GM12878 (cell line): ENCODE results near the gene C1RL. TPM values are rescaled to one million over a fixed set of nuclear protein-coding genes. Genes with fewer than 3 reads are reported as not detected.

ENCODE experiments used
- ATAC-seq: fragments of 200-7000 bp; cut with Tn5 transposase; 3 replicates; pipeline ENCODE4 v1.9.1; 2020; ENCODE audit warnings: mild to moderate bottlenecking, moderate library complexity
- BruUV-seq: library from RNA; stranded (reverse); fragments of 400-500 nt; replicated peaks from 2 replicates; lab custom pipeline; 2021; lab: Mats Ljungman, UMichigan
- CTCF ChIA-PET: fragments of 300-600 bp; sonication (Branson Sonifier 250); formaldehyde crosslinking; extraction: SDS; loops from one replicate; lab custom pipeline; 2021; ENCODE audit warnings: inconsistent platforms; lab: Yijun Ruan, JAX
- POLR2A ChIA-PET: fragments of 350-600 bp; formaldehyde crosslinking; extraction: SDS; loops from one replicate; lab custom pipeline; 2021; ENCODE audit warnings: inconsistent platforms; lab: Charles Lee
- RAD21 ChIA-PET: fragments of 300-600 bp; sonication (Branson Sonifier 250); formaldehyde crosslinking; loops from one replicate; lab custom pipeline; 2023; ENCODE audit warnings: antibody characterized with exemption; ENCODE audit not compliant: unreplicated experiment; lab: Charles Lee
- SMC1A ChIA-PET: fragments of 300-600 bp; sonication (Branson Sonifier 250); formaldehyde crosslinking; loops from one replicate; lab custom pipeline; 2023; ENCODE audit not compliant: unreplicated experiment, uncharacterized antibody; lab: Charles Lee
- DNase-seq: peaks from one replicate; pipeline ENCODE4 v3.0.0-alpha.2; 2011; ENCODE audit warnings: low read depth, low spot score
- FAIRE-seq: peaks from 3 replicates; lab custom pipeline; 2011; peaks lifted over from hg19 to GRCh38; lab: Jason Lieb, UNC
- H2AFZ ChIP-seq: 2 replicates; pipeline ENCODE4 v1.6.0; 2011; ENCODE audit warnings: low read depth, low read length, control low read depth; ENCODE audit not compliant: control insufficient read depth
- H3K27ac ChIP-seq: 2 replicates; pipeline ENCODE4 v1.5.1; 2011; ENCODE audit warnings: control low read depth; ENCODE audit not compliant: control insufficient read depth, insufficient read depth
- H3K27me3 ChIP-seq, 2 experiments: replicated peaks in 1 of 2; 2 replicates each; pipeline versions ENCODE4 v1.6.0 to v1.6.1; 2011; ENCODE audit warnings: low read length in 1 of 2; ENCODE audit not compliant: control insufficient read depth in 2 of 2, insufficient read depth in 2 of 2
- H3K36me3 ChIP-seq, 2 experiments: 2 replicates each; pipeline ENCODE4 v1.5.1; 2011; ENCODE audit warnings: low read length in 1 of 2; ENCODE audit not compliant: control insufficient read depth in 2 of 2, insufficient read depth in 2 of 2
- H3K4me1 ChIP-seq: 2 replicates; pipeline ENCODE4 v1.6.1; 2011; ENCODE audit warnings: mild to moderate bottlenecking, low read length, moderate library complexity, mixed read lengths; ENCODE audit not compliant: control insufficient read depth, insufficient read depth
- H3K4me2 ChIP-seq: 2 replicates; pipeline ENCODE4 v1.6.0; 2011; ENCODE audit warnings: control low read depth; ENCODE audit not compliant: control insufficient read depth, insufficient read depth
- H3K4me3 ChIP-seq: fragments of 200-600 bp; sonication (generic); 2 replicates; pipeline ENCODE4 v1.5.1; 2016
- H3K79me2 ChIP-seq: 2 replicates; pipeline ENCODE4 v1.6.0; 2011; ENCODE audit warnings: low read length; ENCODE audit not compliant: control insufficient read depth, insufficient read depth
- H3K9ac ChIP-seq: 2 replicates; pipeline ENCODE4 v1.8.0; 2011; ENCODE audit warnings: low read length, control low read depth, mixed read lengths; ENCODE audit not compliant: control insufficient read depth, insufficient read depth
- H3K9me3 ChIP-seq: replicated peaks from 3 replicates; pipeline ENCODE4 v1.5.1; 2011; ENCODE audit warnings: mild to moderate bottlenecking, low read length; ENCODE audit not compliant: control insufficient read depth, insufficient read depth
- H4K20me1 ChIP-seq: 2 replicates; pipeline ENCODE4 v1.6.0; 2011; ENCODE audit not compliant: control insufficient read depth, insufficient read depth
- ATF7 ChIP-seq: fragments of 450-650 bp; IDR thresholded peaks from 2 replicates; pipeline ENCODE4 v1.6.1; 2016; ENCODE audit warnings: low read depth, mild to moderate bottlenecking
- BCLAF1 ChIP-seq: fragments of 450-650 bp; IDR thresholded peaks from 2 replicates; pipeline ENCODE4 v1.6.1; 2017; ENCODE audit warnings: antibody characterized with exemption, mild to moderate bottlenecking, moderate library complexity
- BRCA1 ChIP-seq: IDR thresholded peaks from 2 replicates; pipeline ENCODE4 v1.6.1; 2011; ENCODE audit warnings: low read depth, low read length, improper control_type of control experiment
- CREM ChIP-seq: IDR thresholded peaks from 2 replicates; pipeline ENCODE4 v1.6.1; 2014; ENCODE audit warnings: antibody characterized with exemption, low read depth
- E4F1 ChIP-seq: fragments of 450-650 bp; IDR thresholded peaks from 2 replicates; pipeline ENCODE4 v1.6.1; 2018; ENCODE audit warnings: borderline replicate concordance, mild to moderate bottlenecking; ENCODE audit not compliant: partially characterized antibody
- EP300 ChIP-seq, 2 experiments: fragments of 150-350 bp in 1 of 2; IDR thresholded peaks; 2 replicates each; pipeline ENCODE4 v1.6.1; 2011 to 2012; ENCODE audit warnings: low read depth in 2 of 2, low read length in 2 of 2, borderline replicate concordance in 1 of 2, improper control_type of control experiment in 1 of 2, inconsistent platforms in 1 of 2; ENCODE audit not compliant: control insufficient read depth in 1 of 2
- GATAD2B ChIP-seq: fragments of 450-650 bp; conservative IDR thresholded peaks from 2 replicates; pipeline ENCODE4 v1.6.1; 2017; ENCODE audit warnings: low read depth, mild to moderate bottlenecking, moderate library complexity
- HSF1 ChIP-seq: fragments of 150-350 bp; IDR thresholded peaks from 2 replicates; pipeline ENCODE4 v1.6.1; 2014; ENCODE audit warnings: mild to moderate bottlenecking, low read depth, low read length
- IRF4 ChIP-seq: IDR thresholded peaks from 2 replicates; pipeline ENCODE4 v1.6.1; 2011; ENCODE audit warnings: low read depth, low read length
- MTA3 ChIP-seq: IDR thresholded peaks from 2 replicates; pipeline ENCODE4 v1.6.1; 2012; ENCODE audit warnings: low read length, inconsistent platforms, borderline replicate concordance
- NFIC ChIP-seq: IDR thresholded peaks from 2 replicates; pipeline ENCODE4 v1.6.1; 2012; ENCODE audit warnings: low read depth, mild to moderate bottlenecking, inconsistent platforms, low read length, moderate library complexity
- RB1 ChIP-seq: fragments of 450-650 bp; formaldehyde crosslinking; IDR thresholded peaks from 2 replicates; pipeline ENCODE4 v1.6.1; 2017; ENCODE audit warnings: mild to moderate bottlenecking, borderline replicate concordance
- RCOR1 ChIP-seq: conservative IDR thresholded peaks from 2 replicates; pipeline ENCODE4 v1.6.1; 2012; ENCODE audit warnings: low read depth, low read length, improper control_type of control experiment
- ZZZ3 ChIP-seq: IDR thresholded peaks from 2 replicates; pipeline ENCODE4 v1.6.1; 2011; ENCODE audit warnings: low read depth; ENCODE audit not compliant: control insufficient read depth, insufficient read length
- WGBS: methylation state at CpG from one replicate; pipeline ENCODE4 v1.1.6; 2016; ENCODE audit warnings: low lambda C conversion rate; ENCODE audit not compliant: insufficient replicate concordance, insufficient coverage; ENCODE audit errors: missing lambda C conversion rate; 5-methylcytosine and 5-hydroxymethylcytosine counted together
- in situ Hi-C: fragments of 300-500 bp; cut with MboI; formaldehyde crosslinking; loops from 9 replicates; pipeline ENCODE4 v1.14.3; 2018; ENCODE audit warnings: mixed read lengths
- intact Hi-C: fragments of 100-400 bp; cut with micrococcal nuclease; formaldehyde crosslinking; loops from one replicate; pipeline ENCODE4 v1.14.2; 2022; ENCODE audit not compliant: unreplicated experiment
- polyA plus RNA-seq, 11 experiments: library from polyadenylated mRNA; depleted of rRNA in 4 of 11; unstranded in 6 of 11; stranded (reverse) in 5 of 11; fragments of >200 nt; fragmentation: Nextera tagmentation in 4 of 11; fragmentation: Illumina TruSeq in 1 of 11; extraction: Ambion mirVana in 4 of 11; extraction: Trizol in 1 of 11; gene quantifications; 1 replicate in 1 of 11; 2 replicates in 10 of 11; pipeline versions ENCODE4 v1.2.1 to v1.2.3, GENCODE V29; 2011 to 2016; ENCODE audit warnings: inconsistent platforms in 2 of 11, missing spikeins in 2 of 11, low read depth in 1 of 11
- total RNA-seq, 4 experiments: library from RNA; depleted of rRNA in 3 of 4; stranded (reverse); fragments of >200 nt in 3 of 4; fragmentation: Illumina TruSeq in 1 of 4; extraction: Trizol in 1 of 4; gene quantifications; 2 replicates each; pipeline versions ENCODE4 v1.2.1 to v1.2.3, GENCODE V29; 2013 to 2021

C1RL gene
- total and polyA plus RNA-seq, 10 of the 15 experiments (the other 5 are each of a cell fraction or from before 2014, with no cell fraction given), result 1.3 to 12.8 (median 8.1) TPM

GRCh38 chr12:7091171-7091570 lies 17.8 kb downstream of the C1RL start (continued):
- no peak for TF ChIP-seq EP300 (IDR thresholded peaks at IDR 0.05; ENCODE audit: borderline replicate concordance in 1 of 2, control insufficient read depth in 1 of 2, low read depth in 2 of 2, low read length in 2 of 2)
- TF ChIP-seq IRF4, result no peak
- no peak for TF ChIP-seq ZZZ3
- TF ChIP-seq E4F1, result no peak
- TF ChIP-seq HSF1, result no peak

GRCh38 chr12:7090222-7090998 lies 18.6 kb downstream of the C1RL start:
- H2AFZ ChIP-seq, result no peak overlapping the region
- RAD21 ChIA-PET, result interaction anchor here (1.1 to 1.5 kb wide), 2 partner anchors 17 to 19 kb away, joined by 3 to 5 read pairs; partner anchors contain the start of gene C1RL
- H3K27ac ChIP-seq, result no peak overlapping the region
- POLR2A ChIA-PET, result interaction anchor here (1.1 kb wide), 1 partner anchor 165 kb away, joined by 3 read pairs; no protein-coding TSS in a partner anchor
- SMC1A ChIA-PET, result interaction anchor here (0.8 to 1.4 kb wide), 4 partner anchors 17 to 146 kb away, joined by 3 to 5 read pairs (median 4); no protein-coding TSS in a partner anchor
- no peaks in the 10 kb centered on the region for H4K20me1 ChIP-seq
- in situ Hi-C loops (no loop called here), intact Hi-C loops (loop anchor here (5.0 kb wide), 3 partner anchors 73 to 168 kb away; partner anchors contain the start of genes EMG1, LPCAT3 and PHB2)
- H3K27me3 ChIP-seq, result no peaks in the 10 kb centered on the region; a peak in 1 of 4 replicates
- 72% methylated on average over 16 of the region's 16 CpGs for WGBS
- no peak for DNase-seq
- no peak for FAIRE-seq
- CTCF ChIA-PET, result interaction anchor here (0.7 to 6.3 kb wide), 5 partner anchors 22 to 218 kb away, joined by 3 to 32 read pairs (median 3); partner anchors contain the start of genes C12orf57 and RNU7-1
- H3K36me3 ChIP-seq, result no peaks in the 10 kb centered on the region
- H3K9ac ChIP-seq, result no peak overlapping the region
- no peaks in the 10 kb centered on the region for H3K9me3 ChIP-seq
- H3K4me2 ChIP-seq, result no peak overlapping the region
- ATAC-seq, result no peak
- no peaks in the 10 kb centered on the region for H3K79me2 ChIP-seq
- no peaks in the 10 kb centered on the region for H3K4me1 ChIP-seq
- no TSS peak for BruUV-seq
- no peak overlapping the region for H3K4me3 ChIP-seq
- no peak for TF ChIP-seq MTA3
- TF ChIP-seq GATAD2B, result no peak
- no peak for TF ChIP-seq BCLAF1
- TF ChIP-seq NFIC, result no peak
- TF ChIP-seq ATF7, result no peak
- TF ChIP-seq BRCA1, result no peak
- TF ChIP-seq RB1, result no peak
- no peak for TF ChIP-seq CREM
- TF ChIP-seq RCOR1, result no peak
